Adipocyte (in vitro differentiated cells): ENCODE data around the gene TAF11L2.
"Not testable (repeated sequence)": the region's sequence is repeated elsewhere in the genome, so short reads cannot be mapped to it uniquely, and the experiment has no call there.

Experiments used
- DNase-seq: peaks from one replicate; pipeline ENCODE4 v3.0.0-alpha.2; 2015; ENCODE audit warnings: low read depth
- H3K27me3 ChIP-seq: replicated peaks from 2 replicates; pipeline ENCODE4 v1.7.0; 2013; ENCODE audit warnings: mild to moderate bottlenecking, low read length, moderate library complexity; ENCODE audit not compliant: control insufficient read depth, insufficient read depth
- H3K36me3 ChIP-seq: 2 replicates; pipeline ENCODE4 v1.7.0; 2013; ENCODE audit warnings: low read length, mild to moderate bottlenecking, moderate library complexity; ENCODE audit not compliant: control insufficient read depth, insufficient read depth, severe bottlenecking
- H3K4me1 ChIP-seq: 2 replicates; pipeline ENCODE4 v1.7.0; 2013; ENCODE audit warnings: mild to moderate bottlenecking, low read length, moderate library complexity; ENCODE audit not compliant: control insufficient read depth, insufficient read depth
- H3K4me3 ChIP-seq: 2 replicates; pipeline ENCODE4 v1.7.0; 2013; ENCODE audit warnings: mild to moderate bottlenecking, low read length, moderate library complexity
- H3K9ac ChIP-seq: 2 replicates; pipeline ENCODE4 v1.7.0; 2013; ENCODE audit warnings: mild to moderate bottlenecking, low read length, moderate library complexity
- H3K9me3 ChIP-seq: 2 replicates; pipeline ENCODE4 v1.7.0; 2013; ENCODE audit warnings: mild to moderate bottlenecking, low read length, moderate library complexity; ENCODE audit not compliant: control insufficient read depth

TAF11L2 gene

DNA sequence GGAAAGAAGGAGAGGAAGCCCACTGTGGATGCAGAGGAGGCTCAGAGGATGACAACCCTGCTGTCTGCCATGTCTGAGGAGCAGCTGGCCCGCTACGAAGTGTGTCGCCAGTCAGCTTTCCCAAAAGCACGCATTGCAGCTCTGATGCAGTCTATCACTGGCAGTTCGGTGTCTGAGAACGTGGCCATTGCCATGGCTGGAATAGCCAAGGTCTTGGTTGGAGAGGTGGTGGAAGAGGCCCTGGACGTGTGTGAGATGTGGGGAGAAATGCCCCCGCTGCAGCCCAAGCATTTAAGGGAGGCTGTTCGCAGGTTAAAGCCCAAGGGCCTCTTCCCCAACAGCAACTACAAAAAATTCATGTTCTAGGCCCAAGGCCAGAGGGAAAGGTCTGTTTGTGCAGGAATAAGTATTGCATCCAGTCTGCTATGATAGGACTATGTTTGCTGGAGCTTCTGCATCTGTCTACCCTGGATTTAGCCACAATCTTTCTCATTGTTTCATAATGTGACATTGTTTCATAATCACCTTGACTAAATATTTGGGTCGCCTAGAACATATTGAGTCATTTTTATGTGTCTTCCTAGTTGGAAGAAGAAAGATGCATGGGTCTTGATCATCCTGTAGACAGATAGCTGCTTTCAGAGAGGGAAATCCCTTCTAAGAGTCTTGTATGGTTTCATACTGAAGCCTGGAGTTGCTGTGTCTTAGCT lies 11.4 kb upstream of the TAF11L2 start:
- H3K27me3 ChIP-seq, H3K4me1 ChIP-seq, H3K4me3 ChIP-seq, H3K9ac ChIP-seq, H3K36me3 ChIP-seq, H3K9me3 ChIP-seq: not testable (repeated sequence)
- DNase-seq, result peak; percentile 23

DNA sequence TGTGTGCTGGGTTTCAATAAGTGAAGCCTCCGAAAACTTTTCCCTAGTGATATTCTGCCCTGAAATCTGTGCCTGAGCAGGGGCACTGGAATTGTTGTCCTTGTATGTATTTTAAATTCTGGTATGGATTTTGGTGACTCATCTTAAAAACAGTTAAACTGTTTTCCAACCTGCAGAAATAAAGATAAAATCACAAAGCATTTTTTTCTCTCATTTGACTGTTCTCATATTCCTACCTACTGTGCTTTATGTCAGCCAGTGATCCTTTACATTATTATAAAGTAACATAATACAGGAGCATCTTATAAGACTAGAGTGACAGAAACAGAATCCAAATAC lies 10.9 kb upstream of the TAF11L2 start:
- Histone ChIP-seq H3K9ac (no peak overlapping the region), H3K36me3 (no peaks in the 10 kb centered on the region), H3K4me1 (peaks cover 4% of the 10 kb centered on the region), H3K27me3 (no peaks in the 10 kb centered on the region), H3K4me3 (no peak overlapping the region), H3K9me3 (no peaks in the 10 kb centered on the region)
- DNase-seq, result no peak

DNA sequence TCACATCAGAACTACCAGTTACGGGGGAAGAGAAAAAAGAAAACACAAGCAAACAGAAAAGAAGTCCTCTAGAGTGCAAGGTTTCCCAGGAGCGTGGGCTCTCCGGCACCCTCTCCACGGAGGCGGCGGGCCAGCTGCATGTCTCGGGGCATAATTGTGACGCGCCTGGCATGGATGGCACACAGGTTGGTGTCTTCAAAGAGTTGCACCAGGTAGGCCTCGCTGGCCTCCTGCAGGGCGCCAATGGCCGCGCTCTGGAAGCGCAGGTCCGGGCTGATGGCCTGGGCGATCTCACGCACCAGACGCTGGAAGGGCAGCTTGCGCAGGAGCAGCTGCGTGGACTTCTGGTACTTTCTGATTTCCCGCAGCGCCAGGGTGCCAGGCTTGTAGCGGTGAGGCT lies 6.8 kb upstream of the TAF11L2 start:
- not testable (repeated sequence) for H3K9me3 ChIP-seq, H3K27me3 ChIP-seq, H3K4me1 ChIP-seq, H3K4me3 ChIP-seq, H3K36me3 ChIP-seq, H3K9ac ChIP-seq, DNase-seq

DNA sequence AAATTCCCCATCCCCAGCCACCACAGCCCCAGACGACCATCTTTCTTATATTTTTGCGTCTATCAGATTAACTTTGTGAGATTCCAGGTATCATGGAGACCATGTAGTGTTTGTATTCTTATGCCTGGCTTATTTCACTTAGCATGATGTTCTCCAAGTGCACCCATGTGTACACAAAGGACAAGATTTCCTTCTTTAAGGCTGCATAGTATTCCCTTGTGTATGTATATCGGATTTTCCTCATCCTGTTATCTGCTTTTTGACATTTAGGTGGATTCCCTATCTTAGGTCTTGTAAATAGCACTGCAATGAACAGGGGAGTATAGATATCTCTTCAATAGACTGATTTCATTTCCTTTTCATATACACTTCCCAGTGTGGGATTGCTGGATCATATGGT lies 5.3 kb upstream of the TAF11L2 start:
- Histone ChIP-seq H3K9ac (no peak overlapping the region), H3K27me3 (no peaks in the 10 kb centered on the region), H3K4me3 (no peak overlapping the region), H3K9me3 (no peaks in the 10 kb centered on the region), H3K4me1 (peaks cover 4% of the 10 kb centered on the region), H3K36me3 (no peaks in the 10 kb centered on the region)
- no peak for DNase-seq

DNA sequence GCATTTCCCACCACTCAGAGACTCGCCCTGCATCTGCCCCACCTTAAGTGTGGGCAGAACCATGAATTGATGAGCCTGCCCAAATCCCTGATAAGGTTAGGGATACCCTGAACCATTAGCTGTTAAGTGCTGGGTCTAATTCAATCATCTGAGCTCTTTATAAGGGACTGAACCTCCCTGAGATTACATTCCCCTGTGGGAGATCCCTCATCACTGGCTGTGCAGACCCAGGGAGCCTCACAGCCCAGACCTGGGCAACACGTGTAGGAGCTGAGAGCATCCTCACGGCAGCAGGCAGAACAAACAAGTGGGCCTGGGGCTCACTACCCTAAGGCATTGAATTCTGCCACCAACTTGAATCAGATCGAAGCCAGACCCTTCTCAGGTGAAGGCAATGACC lies 585 bp upstream of the TAF11L2 start:
- Histone ChIP-seq H3K9ac (no peak overlapping the region), H3K36me3 (no peaks in the 10 kb centered on the region), H3K9me3 (no peaks in the 10 kb centered on the region), H3K4me3 (no peak overlapping the region), H3K27me3 (no peaks in the 10 kb centered on the region), H3K4me1 (no peaks in the 10 kb centered on the region)
- no peak for DNase-seq

DNA sequence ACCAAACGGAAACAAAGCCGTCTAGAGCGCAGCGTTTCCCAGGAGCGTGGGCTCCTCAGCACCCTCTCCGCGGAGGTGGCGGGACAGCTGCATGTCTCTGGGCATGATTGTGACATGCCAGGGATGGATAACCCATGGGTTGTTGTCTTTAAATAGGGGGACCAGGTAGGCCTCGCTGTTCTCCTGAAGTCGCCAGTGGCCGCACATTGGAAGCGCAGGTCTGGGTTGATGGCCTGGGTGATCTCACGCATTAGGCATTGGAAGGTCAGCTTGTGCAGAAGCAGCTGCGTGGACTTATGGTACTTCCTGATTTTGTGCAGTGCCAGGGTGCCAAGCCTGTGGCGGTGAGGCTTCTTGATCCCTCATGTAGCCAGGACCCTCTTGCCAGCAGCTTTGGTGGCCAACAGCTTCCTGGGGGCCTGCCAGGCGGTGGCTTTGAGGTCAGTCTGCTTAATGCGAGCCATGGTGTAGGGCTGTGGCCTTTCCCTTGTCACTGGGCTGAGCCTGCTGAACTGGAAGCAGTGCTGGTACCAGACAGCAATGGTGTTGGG lies 13.8 kb downstream of the TAF11L2 start:
- Histone ChIP-seq H3K9me3 (no peaks in the 10 kb centered on the region), H3K4me3 (no peak overlapping the region), H3K36me3 (no peaks in the 10 kb centered on the region), H3K4me1 (no peaks in the 10 kb centered on the region), H3K27me3 (no peaks in the 10 kb centered on the region), H3K9ac (no peak overlapping the region)
- DNase-seq, result no peak

DNA sequence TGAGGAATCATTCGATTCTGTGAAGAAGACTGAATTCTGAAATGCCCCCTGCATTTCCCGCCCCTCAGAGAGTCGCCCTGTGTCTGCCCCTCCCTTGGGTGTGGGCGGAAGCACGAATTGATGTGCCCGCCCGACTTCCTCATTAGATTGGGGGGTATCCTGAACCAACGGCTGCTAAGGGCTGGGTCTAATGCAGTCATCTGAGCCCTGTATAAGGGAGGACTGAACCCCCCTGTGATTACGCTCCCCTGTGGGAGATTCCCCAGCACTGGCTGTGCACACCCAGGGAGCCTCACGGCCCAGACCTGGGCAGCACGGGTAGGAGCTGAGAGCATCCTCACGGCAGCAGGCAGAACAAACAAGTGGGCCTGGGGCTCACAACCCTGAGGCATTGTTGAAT lies 19.5 kb downstream of the TAF11L2 start:
- not testable (repeated sequence) for H3K4me1 ChIP-seq, H3K36me3 ChIP-seq, H3K27me3 ChIP-seq, H3K4me3 ChIP-seq, DNase-seq, H3K9ac ChIP-seq, H3K9me3 ChIP-seq

DNA sequence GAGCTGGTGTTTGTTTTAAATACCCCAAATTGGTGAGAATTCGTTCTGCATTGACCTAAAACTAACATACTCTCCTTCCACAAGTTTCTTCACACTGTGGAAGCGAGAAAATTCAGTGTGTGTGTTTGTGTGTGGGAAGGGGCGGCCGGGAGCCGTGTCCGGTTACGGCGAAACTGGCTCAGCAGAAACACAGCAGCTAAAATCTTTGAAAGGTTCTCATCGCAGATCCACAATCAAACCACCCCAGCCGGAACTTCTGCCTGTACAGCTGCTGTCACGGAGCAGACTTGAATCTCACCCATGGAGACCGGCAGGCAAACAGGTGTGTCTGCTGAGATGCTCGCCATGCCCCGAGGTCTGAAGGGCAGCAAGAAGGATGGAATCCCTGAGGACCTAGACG lies 20.0 kb downstream of the TAF11L2 start, which contains the start of gene TAF11L3:
TAF11L3 (plus strand) TSS at position 301 of the 400 bp plus-strand sequence.
- DNase-seq, H3K36me3 ChIP-seq, H3K27me3 ChIP-seq, H3K9ac ChIP-seq, H3K9me3 ChIP-seq, H3K4me1 ChIP-seq, H3K4me3 ChIP-seq: not testable (repeated sequence)

DNA sequence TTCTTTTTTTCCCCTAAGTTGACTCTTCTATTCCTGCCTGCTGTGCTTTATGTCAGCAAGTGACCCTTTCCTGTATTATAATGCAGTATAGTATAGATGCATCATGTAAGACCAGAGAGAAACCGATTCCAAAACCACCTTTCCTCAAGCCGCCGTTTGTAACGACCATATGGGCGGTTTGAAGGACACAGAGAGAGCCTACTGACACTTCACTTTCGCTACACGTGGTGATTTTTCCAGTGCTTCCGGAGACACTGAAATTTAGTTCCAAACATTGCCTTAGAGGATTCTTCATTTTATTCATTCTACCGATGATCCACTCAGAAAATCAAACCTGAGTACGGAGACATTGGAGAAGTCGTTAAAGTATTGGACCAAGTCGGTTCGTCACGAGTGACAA lies 21.5 kb downstream of the TAF11L2 start:
- H3K27me3 ChIP-seq, H3K4me1 ChIP-seq, H3K4me3 ChIP-seq, DNase-seq, H3K36me3 ChIP-seq, H3K9ac ChIP-seq, H3K9me3 ChIP-seq: not testable (repeated sequence)

DNA sequence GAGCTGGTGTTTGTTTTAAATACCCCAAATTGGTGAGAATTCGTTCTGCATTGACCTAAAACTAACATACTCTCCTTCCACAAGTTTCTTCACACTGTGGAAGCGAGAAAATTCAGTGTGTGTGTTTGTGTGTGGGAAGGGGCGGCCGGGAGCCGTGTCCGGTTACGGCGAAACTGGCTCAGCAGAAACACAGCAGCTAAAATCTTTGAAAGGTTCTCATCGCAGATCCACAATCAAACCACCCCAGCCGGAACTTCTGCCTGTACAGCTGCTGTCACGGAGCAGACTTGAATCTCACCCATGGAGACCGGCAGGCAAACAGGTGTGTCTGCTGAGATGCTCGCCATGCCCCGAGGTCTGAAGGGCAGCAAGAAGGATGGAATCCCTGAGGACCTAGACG lies 23.5 kb downstream of the TAF11L2 start, which contains the start of gene TAF11L4:
TAF11L4 (plus strand) TSS at position 301 of the 400 bp plus-strand sequence.
- H3K9me3 ChIP-seq, H3K9ac ChIP-seq, H3K36me3 ChIP-seq, DNase-seq, H3K4me3 ChIP-seq, H3K27me3 ChIP-seq, H3K4me1 ChIP-seq: not testable (repeated sequence)

DNA sequence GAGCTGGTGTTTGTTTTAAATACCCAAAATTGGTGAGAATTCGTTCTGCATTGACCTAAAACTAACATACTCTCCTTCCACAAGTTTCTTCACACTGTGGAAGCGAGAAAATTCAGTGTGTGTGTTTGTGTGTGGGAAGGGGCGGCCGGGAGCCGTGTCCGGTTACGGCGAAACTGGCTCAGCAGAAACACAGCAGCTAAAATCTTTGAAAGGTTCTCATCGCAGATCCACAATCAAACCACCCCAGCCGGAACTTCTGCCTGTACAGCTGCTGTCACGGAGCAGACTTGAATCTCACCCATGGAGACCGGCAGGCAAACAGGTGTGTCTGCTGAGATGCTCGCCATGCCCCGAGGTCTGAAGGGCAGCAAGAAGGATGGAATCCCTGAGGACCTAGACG lies 26.9 kb downstream of the TAF11L2 start, which contains the start of gene TAF11L5:
TAF11L5 (plus strand) TSS at position 301 of the 400 bp plus-strand sequence.
- not testable (repeated sequence) for H3K4me3 ChIP-seq, H3K4me1 ChIP-seq, H3K9ac ChIP-seq, H3K9me3 ChIP-seq, H3K27me3 ChIP-seq, H3K36me3 ChIP-seq, DNase-seq

DNA sequence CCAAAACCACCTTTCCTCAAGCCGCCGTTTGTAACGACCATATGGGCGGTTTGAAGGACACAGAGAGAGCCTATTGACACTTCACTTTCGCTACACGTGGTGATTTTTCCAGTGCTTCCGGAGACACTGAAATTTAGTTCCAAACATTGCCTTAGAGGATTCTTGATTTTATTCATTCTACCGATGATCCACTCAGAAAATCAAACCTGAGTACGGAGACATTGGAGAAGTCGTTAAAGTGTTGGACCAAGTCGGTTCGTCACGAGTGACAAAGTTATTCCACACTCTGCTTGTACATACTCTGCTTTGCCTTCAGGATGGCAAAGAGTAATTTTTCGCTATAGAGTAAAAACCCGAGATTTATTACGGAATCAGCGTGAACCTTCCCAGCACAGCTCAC lies 28.5 kb downstream of the TAF11L2 start:
- H3K9ac ChIP-seq, H3K4me3 ChIP-seq, H3K27me3 ChIP-seq, H3K4me1 ChIP-seq, DNase-seq, H3K9me3 ChIP-seq, H3K36me3 ChIP-seq: not testable (repeated sequence)
